Stimulated activated CD4-positive, alpha-beta T cell treated with anti-CD3 and anti-CD28 coated beads, Interleukin-4, amount 100 ng/mL, for 24 hours (primary cell): Measurements from ENCODE around the gene AK9.

Experiments
- DNase-seq: peaks from one replicate; pipeline ENCODE4 v3.0.0-alpha.2; 2020

The AK9 gene

GRCh38 chr6:109693111-109693510 is 2.1 kb upstream of the AK9 start:
- DNase-seq = no peak

DNA sequence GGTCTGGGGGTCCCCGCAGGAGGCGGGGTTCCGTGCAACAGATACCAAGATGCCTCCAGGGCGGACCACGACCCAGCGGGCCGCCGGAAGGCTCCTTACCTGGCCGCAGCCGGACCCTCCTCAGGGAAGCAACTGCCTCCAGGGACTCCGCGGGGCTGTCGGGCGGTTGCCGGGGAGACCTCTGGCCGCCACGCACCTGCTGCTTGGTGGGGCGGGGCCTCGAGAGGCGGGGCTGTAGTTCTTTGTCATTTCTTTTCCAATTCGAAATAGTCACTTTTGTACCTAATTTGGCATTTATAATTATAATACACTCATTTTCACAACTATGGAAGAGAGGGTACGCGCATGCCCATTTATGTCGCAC is 647 bp downstream of the AK9 start:
- DNase-seq = peak; percentile 68

GRCh38 chr6:109687271-109687761 is 3.7 kb downstream of the AK9 start:
- peak; percentile 9 for DNase-seq

GRCh38 chr6:109686566-109687265 is 4.3 kb downstream of the AK9 start:
- DNase-seq = no peak

DNA sequence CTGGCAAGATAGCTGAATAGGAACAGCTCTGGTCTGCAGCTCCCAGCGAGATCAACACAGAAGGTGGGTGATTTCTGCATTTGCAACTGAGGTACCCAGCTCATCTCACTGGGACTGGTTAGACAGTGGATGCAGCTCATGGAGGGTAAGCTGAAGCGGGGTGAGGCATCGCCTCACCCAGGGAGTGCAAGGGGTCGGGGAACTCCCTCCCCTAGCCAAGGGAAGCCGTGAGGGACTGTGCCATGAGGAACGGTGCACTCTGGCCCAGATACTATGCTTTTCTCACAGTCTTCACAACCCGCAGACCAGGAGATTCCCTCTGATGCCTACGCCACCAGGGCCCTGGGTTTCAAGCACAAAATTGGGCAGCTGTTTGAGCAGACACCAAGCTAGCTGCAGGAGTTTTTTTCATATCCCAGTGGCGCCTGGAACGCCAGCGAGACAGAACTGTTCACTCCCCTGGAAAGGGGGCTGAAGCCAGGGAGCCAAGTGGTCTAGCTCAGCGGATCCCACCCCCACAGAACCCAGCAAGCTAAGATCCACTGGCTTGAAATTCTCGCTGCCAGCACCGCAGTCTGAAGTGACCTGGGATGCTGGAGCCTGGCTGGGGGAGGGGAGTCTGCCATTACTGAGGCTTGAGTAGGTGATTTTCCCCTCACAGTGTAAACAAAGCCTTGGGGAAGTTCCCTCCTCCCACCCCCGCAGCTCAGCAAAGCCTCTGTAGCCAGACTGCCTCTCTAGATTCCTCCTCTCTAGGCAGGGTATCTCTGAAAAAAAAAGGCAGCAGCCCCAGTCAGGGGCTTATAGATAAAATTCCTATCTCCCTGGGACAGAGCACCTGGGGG is 12.1 kb downstream of the AK9 start:
- peak; percentile 7 for DNase-seq

DNA sequence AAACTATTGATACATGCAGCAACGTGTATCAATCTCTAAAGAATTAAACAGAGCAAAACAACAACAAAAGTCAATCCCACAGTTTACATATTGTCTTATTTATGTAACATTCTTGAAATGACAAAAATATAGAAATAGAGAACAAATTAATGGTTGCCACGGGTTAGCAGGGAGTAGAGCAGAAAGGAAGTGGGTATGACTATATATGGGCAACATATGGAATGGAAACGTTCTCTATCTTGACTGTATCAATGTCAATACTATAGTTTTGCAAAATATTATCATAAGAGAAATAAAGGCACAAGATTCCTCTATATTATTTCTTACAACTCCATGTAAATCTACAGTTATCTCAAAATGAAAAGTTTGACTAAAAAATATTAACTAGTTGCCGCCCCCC is 12.8 kb downstream of the AK9 start:
- DNase-seq = no peak

GRCh38 chr6:109676724-109677123 is 14.3 kb downstream of the AK9 start:
- no peak for DNase-seq

DNA sequence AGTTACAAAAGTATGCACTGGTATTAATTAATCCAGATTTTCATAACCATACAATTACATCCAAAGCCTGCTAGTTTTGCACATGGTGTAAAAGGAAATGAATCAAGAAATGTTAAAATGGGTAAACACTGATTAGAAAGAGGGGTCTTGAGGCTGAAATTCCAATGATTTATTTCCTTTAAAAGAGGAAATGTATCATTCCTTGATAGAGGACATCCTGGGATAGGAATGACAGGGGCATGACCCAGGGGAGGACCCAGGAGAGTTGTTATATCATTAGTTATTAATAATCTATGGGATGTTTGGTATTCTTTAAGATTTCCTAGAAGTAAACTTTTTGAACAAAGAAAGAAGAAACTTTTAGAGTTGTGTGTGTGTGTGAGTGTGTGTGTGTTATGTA is 18.2 kb downstream of the AK9 start:
- DNase-seq = no peak

- no peak for DNase-seq
Observed at GRCh38 chr6:109672175-109672574, 18.8 kb downstream of the AK9 start.

GRCh38 chr6:109671733-109672132 is 19.3 kb downstream of the AK9 start:
- DNase-seq = no peak

DNA sequence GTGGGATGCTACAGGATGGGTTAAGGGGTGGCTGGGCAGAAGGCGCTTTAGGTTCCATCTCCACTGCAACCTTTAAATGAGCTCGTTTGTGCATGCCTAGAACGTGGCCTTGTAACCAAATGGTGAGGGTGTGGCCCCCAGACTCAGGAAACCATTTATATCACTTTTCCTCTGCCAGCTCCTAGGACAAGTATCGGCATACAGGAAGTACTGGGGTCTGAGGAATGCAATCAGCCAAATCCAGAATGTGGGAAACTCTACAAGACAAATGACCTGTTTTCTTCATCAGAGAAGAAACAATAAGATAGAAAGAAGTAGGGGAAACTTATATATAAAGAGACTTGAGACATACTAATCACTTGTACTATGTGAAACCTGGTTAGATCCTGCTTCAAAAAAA is 21.2 kb downstream of the AK9 start:
- DNase-seq = no peak

DNA sequence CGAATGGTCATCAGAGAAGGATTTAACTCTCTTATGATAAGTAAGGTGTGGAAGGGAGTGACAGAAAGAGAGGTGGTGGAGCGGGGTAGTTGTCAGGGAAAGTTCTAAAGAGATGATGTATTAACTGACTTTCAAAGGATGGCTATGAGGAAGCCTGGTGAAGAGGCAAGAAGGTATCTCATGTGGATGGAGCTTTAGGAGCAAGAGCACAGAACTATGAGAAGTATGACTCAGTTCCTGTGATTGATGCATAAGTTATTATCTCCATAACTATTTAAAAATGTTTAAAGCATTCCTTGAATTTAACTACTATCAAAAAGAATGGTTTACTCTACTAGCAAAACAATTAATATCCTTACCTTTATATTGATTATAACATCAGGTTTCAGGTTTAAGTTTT is 28.8 kb downstream of the AK9 start:
- DNase-seq = no peak

DNA sequence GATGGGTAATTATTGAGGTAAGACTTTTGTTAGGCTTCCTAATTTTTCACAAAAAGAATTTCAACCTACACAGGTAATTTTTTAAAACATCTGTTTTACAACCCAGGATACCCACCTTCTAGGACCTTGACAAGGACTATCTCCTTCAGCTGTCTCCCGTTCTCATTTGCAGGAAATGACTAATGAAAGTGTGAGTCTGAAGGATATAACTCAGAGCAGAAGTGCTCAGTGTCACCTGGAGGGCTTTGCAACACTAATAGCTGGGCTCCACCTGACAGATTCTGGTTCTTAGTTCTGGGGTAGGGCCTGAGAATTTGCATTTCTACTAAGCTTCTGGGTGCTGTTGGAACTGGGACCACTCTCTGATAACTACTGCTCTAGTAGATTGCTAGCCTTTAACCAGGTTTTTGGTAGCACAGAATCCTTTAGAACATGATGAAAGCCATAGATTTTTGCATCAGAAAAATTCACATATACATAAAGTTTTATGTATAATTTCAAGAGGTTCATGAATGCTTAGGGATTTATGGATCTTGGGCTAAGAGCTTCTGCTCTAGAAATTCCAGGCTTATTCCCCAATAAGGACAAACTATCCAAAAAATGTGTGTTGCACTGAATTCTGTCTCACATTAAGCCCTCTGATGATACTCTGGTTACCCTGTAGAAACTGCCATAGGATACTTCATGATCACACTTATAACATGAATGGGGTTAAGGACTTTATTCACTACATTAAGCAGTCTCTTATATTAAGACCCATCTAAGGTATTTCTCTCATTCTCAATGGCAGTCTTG is 30.3 kb downstream of the AK9 start:
- no peak for DNase-seq

- no peak for DNase-seq
Observed at GRCh38 chr6:109655761-109656262, 35.2 kb downstream of the AK9 start.

- DNase-seq = no peak
Observed at GRCh38 chr6:109653264-109653663, 37.7 kb downstream of the AK9 start.

DNA sequence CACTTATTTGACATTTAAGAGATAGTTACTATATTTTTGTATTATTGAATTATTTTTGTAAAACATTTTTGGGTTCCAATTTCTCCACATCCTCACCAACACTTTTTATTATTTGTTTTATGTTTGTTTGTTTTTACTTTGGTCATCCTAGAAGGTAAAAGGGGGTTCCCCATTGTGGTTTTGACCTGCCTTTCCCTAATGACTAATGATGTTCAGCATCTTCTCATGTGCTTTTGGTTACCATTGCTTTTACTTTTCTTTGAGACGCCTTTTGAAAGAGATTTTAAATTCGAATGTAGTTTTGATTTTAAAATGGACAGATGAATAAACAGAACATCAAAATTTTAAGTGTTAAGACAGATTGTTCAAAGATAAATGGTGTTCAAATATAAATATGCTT is 46.9 kb downstream of the AK9 start:
- no peak for DNase-seq

- no peak for DNase-seq
Observed at GRCh38 chr6:109632405-109632804, 58.6 kb downstream of the AK9 start.

DNA sequence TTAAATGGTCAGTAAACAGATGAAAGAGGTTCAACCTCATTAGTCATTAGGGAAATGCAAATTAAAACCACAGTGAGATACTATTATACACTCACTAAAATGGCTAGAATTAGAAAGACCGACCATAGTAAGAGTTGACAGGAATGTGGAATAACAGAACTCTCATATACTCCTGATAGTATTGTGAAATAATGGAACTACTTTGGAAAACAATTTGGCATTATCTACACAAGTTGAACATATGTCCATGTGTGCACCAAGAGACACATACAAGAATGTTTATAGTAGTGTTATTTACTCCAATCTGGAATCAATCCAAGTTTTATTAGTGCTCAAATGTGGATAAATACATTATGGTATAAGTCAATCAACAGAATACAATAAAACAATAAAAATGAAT is 59.6 kb downstream of the AK9 start:
- no peak for DNase-seq

DNA sequence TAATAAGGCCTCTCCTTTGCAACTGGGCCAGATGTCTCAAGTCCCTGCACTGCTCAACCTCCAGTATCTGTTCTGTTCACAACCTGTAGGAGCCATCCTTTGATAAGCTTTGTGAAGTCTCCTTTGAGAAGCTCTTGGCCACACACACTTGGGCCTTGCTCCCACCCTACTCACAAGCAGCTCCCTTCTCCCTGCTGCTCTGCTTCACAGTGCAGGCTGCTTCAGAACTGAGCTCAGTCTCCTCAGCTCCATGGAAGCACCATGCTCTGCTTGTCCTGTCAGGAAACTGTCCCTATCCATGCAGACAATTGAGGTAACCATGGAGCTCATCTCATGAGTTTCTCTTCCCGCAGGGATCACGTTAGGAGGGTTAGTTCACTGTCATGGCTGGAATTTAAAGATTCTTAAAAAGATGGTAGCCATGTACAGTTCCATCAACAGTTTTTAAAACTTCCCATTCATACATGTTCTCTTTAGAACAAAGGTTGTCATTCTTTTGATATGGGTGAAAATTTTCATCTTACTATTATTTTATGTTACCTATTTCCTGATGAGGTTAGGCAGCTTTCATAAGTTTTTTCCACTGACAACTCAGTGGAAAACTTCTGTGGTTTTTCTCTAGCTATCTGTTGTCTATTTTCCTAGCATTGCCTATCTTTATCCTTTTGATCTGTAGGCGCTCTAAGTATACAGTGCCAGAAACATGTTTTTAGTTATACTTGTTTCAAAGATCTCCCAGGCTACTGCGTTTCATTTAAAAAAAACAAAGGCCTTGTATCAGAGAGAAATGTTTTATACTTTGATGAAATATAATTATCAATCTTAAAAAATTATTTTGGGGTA is 62.6 kb downstream of the AK9 start:
- no peak for DNase-seq

GRCh38 chr6:109626311-109626710 is 64.7 kb downstream of the AK9 start:
- no peak for DNase-seq

- DNase-seq = no peak
Observed at GRCh38 chr6:109625199-109625598, 65.8 kb downstream of the AK9 start.

DNA sequence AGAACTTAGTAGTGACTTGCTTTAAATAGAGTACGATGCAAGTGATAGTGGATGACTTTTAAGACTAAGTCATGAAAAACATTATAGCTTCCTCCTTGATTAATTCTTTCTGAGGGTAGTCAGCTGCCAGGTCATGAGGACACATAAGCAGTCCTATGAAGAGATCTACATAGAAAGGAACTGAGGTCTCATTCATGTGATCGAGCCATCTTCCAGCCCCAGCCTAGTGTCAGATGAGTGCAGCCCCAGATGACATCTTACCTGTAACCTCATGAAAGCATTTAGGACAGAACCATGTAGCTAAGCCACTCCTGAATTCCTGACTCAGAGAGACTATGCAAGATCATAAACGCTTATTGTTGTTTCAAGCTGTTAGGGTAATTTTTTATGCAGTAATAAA is 67.7 kb downstream of the AK9 start:
- DNase-seq = no peak
